HG02610 (cell line): Measurements from ENCODE around the gene TCF4.

Experiments used
- ATAC-seq: cut with Tn5 transposase; IDR thresholded peaks from one replicate; pipeline ENCODE4 v1.9.1; 2021; ENCODE audit warnings: mild to moderate bottlenecking, moderate library complexity; ENCODE audit not compliant: unreplicated experiment

The TCF4 gene

GRCh38 chr18:55336438-55337100 is 251.4 kb downstream of the TCF4 start:
- ATAC-seq = no peak

GRCh38 chr18:55334875-55335274 is 253.1 kb downstream of the TCF4 start:
- ATAC-seq = no peak

DNA sequence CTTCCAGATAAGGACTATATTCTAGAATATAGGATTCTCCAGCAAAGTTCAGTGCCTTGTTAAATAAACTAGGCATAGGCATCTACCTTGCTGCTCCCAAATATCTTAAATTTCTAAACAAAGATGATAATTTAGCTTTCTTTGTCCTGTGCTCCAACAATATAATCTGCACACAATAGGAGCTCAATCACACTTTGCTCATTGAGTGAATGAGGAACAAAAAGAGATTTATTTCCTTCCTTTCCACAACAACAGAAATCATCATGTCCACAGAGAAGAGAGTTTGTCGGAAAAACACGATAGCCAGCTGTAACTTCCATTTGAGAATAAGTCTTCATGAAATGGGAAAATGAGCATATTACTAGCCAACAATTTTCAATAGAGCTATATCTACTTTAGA is 256.7 kb downstream of the TCF4 start:
- ATAC-seq = no peak

- ATAC-seq = peak; percentile 44
Observed at GRCh38 chr18:55328301-55328700, 259.7 kb downstream of the TCF4 start.

GRCh38 chr18:55327454-55327853 is 260.5 kb downstream of the TCF4 start:
- ATAC-seq = no peak

DNA sequence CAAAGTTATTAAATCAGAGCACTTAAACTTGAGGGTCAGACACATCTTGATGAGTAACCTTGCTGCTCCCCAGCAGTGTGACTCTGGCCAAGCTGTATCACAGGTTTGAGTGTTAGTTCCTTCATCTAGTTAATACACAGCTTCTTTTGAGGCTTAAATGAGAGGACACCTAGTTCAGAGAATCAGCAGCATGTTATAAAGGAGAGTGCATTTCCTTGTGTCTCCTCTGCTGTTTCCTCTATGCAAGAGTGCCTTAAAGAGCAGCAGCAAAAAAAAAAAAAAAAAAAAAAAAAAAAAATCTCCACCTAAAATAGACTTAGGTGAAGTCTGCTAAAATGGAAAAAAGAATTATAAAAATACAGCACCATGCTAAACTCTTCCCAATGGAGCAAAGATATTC is 261.9 kb downstream of the TCF4 start:
- ATAC-seq = no peak

- ATAC-seq = no peak
Observed at GRCh38 chr18:55324166-55324565, 263.8 kb downstream of the TCF4 start.

GRCh38 chr18:55323051-55323994 is 264.7 kb downstream of the TCF4 start:
- ATAC-seq = no peak

- ATAC-seq = peak; percentile 70
Observed at GRCh38 chr18:55322178-55322735, 265.7 kb downstream of the TCF4 start.

DNA sequence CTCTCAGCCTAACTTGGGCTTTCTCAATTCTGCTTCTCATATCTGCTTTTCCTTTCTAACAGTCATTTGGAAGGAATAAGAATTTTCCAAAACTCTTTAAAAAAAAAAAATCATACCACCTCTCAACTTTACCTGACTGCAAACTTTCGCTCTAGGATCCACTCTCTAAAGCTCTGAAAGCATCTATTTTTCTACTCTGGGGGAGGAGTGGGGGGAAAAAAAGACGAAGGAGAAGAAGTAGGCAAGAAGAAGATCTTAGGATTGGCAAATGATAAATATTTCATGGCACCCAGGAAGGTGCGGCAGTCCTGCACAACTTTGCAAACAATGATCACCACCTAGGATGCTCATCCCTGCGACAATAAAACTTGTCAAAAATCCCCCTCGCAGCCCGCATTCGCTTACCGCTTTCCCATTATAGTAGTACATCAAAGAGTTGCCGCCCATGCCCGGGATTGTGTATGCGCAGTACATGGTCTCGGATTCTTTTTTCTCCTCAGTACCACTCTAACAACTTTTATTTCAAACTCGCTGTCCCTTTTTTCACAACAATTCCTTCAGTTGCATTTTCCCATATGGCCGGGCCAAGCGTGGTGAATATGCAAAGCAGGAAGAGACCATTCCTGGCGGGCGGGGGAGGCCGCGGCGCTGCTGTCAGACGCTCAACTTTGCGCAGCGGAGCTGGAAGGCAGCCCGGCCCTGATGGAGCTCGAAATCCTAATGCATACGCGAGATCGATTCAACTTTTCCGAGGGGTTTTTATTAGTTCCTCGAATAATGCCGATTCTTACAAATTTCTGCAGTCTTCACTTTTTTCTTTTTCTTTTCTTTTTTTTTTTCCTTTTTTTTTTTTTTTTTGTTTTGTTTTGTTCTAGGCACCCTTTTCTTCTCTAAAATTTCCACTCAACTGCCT is 266.5 kb downstream of the TCF4 start:
- peak; percentile 68 for ATAC-seq

- no peak for ATAC-seq
Observed at GRCh38 chr18:55320424-55321264, 267.3 kb downstream of the TCF4 start.

- ATAC-seq = no peak
Observed at GRCh38 chr18:55319459-55320193, 268.4 kb downstream of the TCF4 start.

DNA sequence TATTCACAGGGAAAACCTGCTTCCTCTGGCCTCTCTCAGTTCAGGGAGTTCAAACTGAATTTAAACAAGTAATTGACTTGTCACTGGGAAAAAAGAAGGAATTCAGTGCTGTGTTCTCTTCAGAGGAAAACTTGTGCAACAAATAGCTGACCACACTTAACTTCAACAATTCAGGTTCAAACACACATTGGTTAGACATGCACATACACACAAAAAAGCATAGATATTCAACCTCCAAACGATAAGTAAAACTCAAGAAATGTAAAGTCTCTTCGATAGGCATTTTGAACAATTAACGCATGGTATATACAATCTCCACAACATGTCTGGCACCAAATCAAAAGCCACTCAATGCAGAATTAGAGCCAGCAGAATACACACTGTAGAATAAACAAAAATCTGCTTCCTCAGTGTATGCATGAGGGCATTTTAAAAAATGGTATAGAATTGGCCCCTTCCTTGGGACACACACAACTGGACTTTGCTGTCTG is 269.0 kb downstream of the TCF4 start:
- ATAC-seq = no peak

DNA sequence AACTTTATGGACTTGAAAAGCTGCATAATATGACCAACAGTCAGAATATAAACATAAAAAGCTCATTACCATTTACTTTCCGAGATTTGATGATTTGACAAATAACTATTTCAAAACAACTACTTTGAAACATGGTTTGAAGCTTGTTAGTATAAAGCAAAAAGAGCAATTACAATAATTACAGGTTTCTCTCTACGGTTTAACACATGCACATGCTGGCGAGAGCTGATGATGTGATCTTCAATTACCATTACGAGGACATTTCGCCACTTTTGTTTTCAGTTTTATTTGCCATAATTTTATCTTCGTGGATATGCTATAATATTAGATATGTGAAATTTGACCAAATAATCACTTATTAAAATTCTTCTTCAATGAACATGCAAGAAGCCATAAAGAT is 270.1 kb downstream of the TCF4 start:
- no peak for ATAC-seq

DNA sequence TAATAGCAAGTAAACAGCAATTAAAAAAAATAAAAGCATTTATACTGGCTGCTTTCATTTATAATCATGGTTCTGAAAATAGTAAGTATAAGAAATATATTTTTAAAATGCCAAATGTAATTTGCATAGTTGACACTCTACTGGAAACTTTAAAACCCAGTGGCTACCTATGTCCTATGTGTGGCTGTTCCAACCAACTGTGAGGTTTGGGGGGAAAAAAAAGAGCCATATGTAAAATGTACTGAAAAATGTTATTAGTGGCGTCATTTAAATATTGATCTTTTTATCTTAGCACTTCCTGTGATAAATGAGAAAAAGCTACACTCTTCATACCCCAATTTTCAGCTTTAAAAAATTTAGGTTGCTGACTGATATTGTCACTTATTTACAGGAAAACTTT is 270.7 kb downstream of the TCF4 start:
- no peak for ATAC-seq

DNA sequence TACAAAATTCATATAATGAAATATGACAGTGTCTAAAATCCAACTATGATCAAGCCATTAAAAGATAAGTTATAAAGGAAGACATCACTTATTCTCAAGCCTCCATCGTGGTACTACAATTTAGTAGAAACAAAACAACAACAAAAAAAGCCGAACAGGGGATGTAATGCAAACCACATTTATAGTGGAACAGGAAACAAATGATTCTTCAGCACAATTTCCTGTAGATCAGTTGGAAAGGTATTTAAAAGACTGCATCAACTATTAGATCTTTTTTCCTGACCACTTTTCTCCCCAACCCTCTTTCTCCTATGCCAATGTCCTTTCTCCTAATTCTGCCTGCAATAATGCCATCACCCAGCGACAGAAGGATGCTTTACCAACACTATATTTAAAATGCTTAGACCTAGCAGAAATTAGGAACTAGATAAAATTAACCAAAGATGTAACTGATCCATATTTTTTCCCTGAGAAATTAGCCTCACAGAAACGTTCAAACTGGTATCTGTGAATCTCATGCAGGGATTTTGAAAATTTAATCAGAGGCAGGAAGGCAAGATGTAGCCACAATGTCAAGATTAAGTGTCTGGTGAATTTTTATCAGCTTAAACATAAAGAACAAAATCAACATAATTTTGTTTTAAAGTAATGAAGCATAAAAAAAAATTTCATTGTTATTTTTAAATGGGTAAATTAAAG is 271.4 kb downstream of the TCF4 start:
- ATAC-seq = no peak

DNA sequence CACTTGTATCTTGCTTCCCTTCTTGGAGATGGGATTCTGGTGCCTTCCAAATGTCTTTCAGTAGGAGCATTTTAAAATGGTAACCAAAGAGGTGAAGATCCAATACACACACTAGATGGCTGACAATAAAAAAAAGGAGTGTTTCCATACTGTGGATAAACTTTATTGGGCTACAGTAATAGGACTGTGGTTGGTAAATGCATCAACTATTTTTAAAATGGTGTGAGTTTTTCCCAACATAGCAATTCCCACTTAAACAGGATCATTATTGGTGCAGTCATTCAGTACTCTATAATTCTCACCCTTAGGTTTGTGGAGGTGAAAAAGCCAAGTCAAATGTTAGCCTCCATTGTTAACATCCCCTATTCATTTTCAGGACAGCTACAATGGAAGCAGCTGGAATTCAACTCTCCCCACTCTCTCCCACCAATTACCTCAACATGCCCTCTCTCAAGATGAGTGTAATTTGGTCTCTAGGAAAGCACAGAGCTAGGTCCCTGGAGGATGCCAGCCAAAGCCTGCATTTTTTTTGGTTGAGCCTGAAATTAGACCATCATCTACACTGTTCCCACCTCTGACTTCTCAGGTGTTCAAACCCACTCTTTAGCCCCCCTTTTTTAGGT is 273.3 kb downstream of the TCF4 start:
- no peak for ATAC-seq

DNA sequence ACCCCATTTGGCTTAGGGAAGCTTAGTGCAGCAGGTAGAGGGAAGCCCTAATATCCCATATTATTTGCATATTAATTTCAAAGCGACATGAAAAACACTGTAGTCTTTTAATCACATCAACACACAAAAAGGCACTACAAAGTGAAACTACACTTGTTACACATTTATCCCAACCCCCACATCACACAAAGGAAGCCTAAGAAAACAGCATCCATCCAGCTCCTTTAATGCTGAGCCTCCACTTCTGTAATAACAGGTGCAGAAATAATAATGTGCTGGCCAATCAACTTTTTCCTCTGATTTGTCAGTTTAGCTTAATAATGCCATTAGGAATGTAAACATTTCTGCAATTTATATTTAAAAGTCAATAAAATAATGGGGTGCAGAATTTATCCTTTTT is 274.0 kb downstream of the TCF4 start:
- no peak for ATAC-seq
